Measurements from ENCODE around the gene FZD7.

- TF ChIP-seq EZH2phosphoT487 (IDR thresholded peaks at IDR 0.05; ENCODE audit: borderline replicate concordance, low read length) (no peak), CTCF (conservative IDR thresholded peaks at IDR 0.05; ENCODE audit: low read depth, low read length) (no peak), EZH2 (IDR thresholded peaks at IDR 0.05; ENCODE audit: low read length, unreplicated experiment) (no peak)
Measured at GRCh38 chr2:202022755-202023154, 10.9 kb upstream of the FZD7 start.

All from PC-3 (cell line).